SU-DHL-6 (cell line): Measurements from ENCODE around the gene LTBP2.

Source experiments
- CTCF ChIP-seq: fragments of 200-600 bp; sonication (generic); IDR thresholded peaks from one replicate; pipeline ENCODE4 v1.5.1; 2017; ENCODE audit warnings: antibody characterized with exemption, mild to moderate bottlenecking, low read length, moderate library complexity; ENCODE audit not compliant: insufficient read depth, poor library complexity, severe bottlenecking
- EZH2phosphoT487 ChIP-seq: fragments of 200-600 bp; sonication (generic), shearing (Covaris generic); conservative IDR thresholded peaks from 2 replicates; pipeline ENCODE4 v1.6.1; 2018; ENCODE audit warnings: mild to moderate bottlenecking, antibody characterized with exemption, low read length, moderate library complexity, mixed read lengths

- TF ChIP-seq CTCF (no peak), EZH2phosphoT487 (no peak)
Measured at GRCh38 chr14:74591899-74592298, 20.1 kb downstream of the LTBP2 start.
